Gastroesophageal sphincter (tissue), 4 donors: ENCODE measurements around the gene PLXNA2. TPM values are rescaled to one million over a fixed set of nuclear protein-coding genes. Genes with fewer than 3 reads are reported as not detected.
A peak's percentile ranks its signal among the peaks of the same experiment; 100 is the strongest.

Source experiments
- ATAC-seq: fragments of 150-250 bp; one replicate; pipeline ENCODE4 v1.9.1; 2016; ENCODE audit warnings: mild to moderate bottlenecking, moderate library complexity
- H3K27ac ChIP-seq, 4 donors: fragments of 200-600 bp; sonication (generic) in 3 of 4; 1 replicate in 3 of 4; 2 replicates in 1 of 4; pipeline ENCODE4 v1.5.1; 2016 to 2019
- H3K27me3 ChIP-seq: fragments of 200-600 bp; sonication (generic); one replicate; pipeline ENCODE4 v1.5.1; 2019
- H3K36me3 ChIP-seq, 2 donors: fragments of 200-600 bp; sonication (generic); one replicate each; pipeline ENCODE4 v1.5.1; 2019; ENCODE audit warnings: control low read depth in 1 of 2
- H3K4me1 ChIP-seq, 3 donors: fragments of 200-600 bp; sonication (generic); 1 replicate in 2 of 3; 2 replicates in 1 of 3; pipeline ENCODE4 v1.5.1; 2016 to 2019; ENCODE audit warnings: control low read depth in 2 of 3
- H3K4me3 ChIP-seq, 2 donors: fragments of 200-600 bp; sonication (generic); one replicate each; pipeline ENCODE4 v1.5.1; 2019; ENCODE audit warnings: mild to moderate bottlenecking in 1 of 2, moderate library complexity in 1 of 2
- H3K9me3 ChIP-seq, 3 donors: fragments of 200-600 bp; sonication (generic); one replicate each; pipeline ENCODE4 v1.5.1; 2017 to 2019; ENCODE audit warnings: control low read depth in 2 of 3
- EP300 ChIP-seq: sonication (generic); formaldehyde crosslinking; IDR thresholded peaks from one replicate; pipeline ENCODE4 v1.6.1; 2017; ENCODE audit warnings: antibody characterized with exemption, mild to moderate bottlenecking
- POLR2A ChIP-seq, 2 donors: fragments of 450-650 bp; IDR thresholded peaks; one replicate each; pipeline ENCODE4 v1.6.1; 2017; ENCODE audit warnings: antibody characterized with exemption in 2 of 2, mild to moderate bottlenecking in 2 of 2, moderate library complexity in 1 of 2
- POLR2AphosphoS5 ChIP-seq: sonication (generic); formaldehyde crosslinking; IDR thresholded peaks from one replicate; pipeline ENCODE4 v1.6.1; 2017; ENCODE audit warnings: antibody characterized with exemption
- WGBS, 2 donors: methylation state at CpG; one replicate each; pipeline ENCODE4 v1.1.5; 2018; ENCODE audit warnings: low coverage in 1 of 2; 5-methylcytosine and 5-hydroxymethylcytosine counted together
- total RNA-seq, 4 donors: library from RNA; depleted of rRNA; stranded (reverse); fragments of >200 nt; gene quantifications; one replicate each; pipeline ENCODE4 v1.1.0, GENCODE V29; 2016
- TF ChIP-seq, protein P1 (sequence below), 4 experiments: fragments of 200-600 bp in 2 of 4; fragments of 450-650 bp in 2 of 4; sonication (generic) in 1 of 4; IDR thresholded peaks; one replicate each; pipeline ENCODE4 v1.5.1; 2017 to 2019; ENCODE audit warnings: antibody characterized with exemption in 4 of 4, mild to moderate bottlenecking in 2 of 4, moderate library complexity in 2 of 4

The PLXNA2 gene
- total RNA-seq, 4 donors from 2014 or later = 12.5 to 38.3 (median 32.0) TPM

DNA sequence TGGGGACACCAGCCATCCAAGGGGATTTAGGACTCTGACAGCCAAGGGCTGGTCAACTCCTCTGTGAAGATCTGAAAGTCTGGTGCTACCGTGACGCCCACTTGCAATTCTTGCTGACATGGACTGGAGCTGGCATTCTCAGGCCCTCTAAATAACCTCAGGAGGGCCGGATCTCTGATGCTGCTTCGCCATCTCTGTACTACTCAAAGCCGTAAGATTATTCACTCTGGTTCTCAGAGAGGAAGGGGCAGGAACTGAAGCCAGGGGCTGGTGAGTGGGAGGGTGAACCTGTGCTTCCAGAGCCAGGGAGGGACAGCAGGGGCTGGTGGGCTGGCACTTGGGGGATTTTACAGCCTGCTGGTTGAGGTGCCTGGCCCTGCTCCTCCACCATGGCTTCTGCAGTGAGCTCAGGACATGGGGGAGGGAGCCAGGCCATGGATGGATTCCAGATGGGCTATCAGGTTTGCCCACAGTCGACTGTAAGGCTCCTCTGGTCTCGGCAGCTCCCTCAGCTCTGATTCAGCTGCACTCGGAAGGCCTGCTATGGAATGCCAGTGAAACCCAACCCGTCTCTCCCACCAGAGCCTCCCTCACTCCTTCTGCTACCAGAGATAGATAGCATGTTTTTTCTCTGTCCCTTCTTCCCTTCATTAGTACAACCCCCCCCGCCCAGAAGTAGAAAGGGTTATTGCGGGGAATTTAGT lies 84.5 kb downstream of the PLXNA2 start:
- 64% methylated on average over 5 of the region's 11 CpGs; no CpG with 5 or more reads in 1 of the 2 donors for WGBS, 2 donors
- H3K4me3 ChIP-seq = no peak overlapping the region
- TF ChIP-seq POLR2A (IDR thresholded peaks at IDR 0.05) (no peak), POLR2AphosphoS5 (peak; percentile 38)
- H3K27me3 ChIP-seq = no peaks in the 10 kb centered on the region
- peaks cover 27 to 99% (median 57%) of the 10 kb centered on the region in 3 donors for H3K4me1 ChIP-seq
- H3K36me3 ChIP-seq = no peaks in the 10 kb centered on the region
- peak; percentile 22 for ATAC-seq
- H3K9me3 ChIP-seq = no peaks in the 10 kb centered on the region
- H3K27ac ChIP-seq = peak overlapping the region; percentile 72 to 91 (median 84)

DNA sequence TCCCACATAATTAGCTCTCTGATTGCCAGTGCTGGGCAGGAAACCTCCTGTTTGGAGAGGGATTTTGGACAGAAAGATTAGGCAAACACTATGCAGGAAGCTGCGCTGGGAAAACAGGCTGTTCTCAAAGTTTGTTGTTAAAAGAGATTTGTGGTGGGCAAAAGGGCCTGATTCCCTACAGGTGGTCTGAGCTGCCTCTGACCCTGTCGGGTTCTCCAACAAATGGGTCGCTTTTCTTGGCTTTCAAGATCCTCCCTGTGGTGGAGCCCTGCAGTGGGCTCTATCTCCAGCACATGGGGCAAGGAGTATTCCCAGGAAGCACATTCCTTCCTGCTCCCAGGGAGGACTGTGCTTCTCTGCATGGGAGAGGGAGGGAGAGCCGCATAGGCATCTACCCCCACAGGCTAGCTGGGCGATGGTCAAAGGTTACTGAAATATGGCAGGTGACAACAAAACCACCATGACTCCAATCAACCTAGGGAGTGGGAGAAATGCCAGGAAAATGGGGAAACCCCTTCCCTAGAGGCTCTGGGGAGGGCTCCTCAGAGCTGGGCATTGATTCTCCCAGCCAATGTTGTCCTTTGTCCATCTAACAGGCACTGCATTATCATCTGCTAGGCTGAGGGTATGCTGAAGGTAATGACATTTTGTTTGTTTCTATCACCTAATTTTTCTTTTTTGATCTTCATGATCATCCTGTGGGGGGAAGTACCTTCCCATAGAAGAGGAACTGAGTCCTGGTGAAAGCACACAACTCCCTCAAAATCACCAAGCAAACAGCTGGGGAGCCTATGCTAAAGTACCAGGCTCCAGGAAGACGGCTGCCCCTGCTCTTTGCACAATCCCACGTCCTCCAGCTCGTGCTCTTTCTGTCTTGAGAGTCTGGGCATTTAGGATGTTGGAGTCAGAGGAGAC lies 85.3 kb downstream of the PLXNA2 start:
- 70 to 100% methylated on average over 2 to 4 of the region's 8 CpGs for WGBS, 2 donors
- Histone ChIP-seq H3K4me3 (no peak overlapping the region), H3K9me3 (no peaks in the 10 kb centered on the region), H3K27ac (peak overlapping the region in 3 of 4 donors; percentile 83 to 91 (median 84)), H3K36me3 (no peaks in the 10 kb centered on the region), H3K27me3 (no peaks in the 10 kb centered on the region), H3K4me1 (peaks cover 27 to 100% (median 61%) of the 10 kb centered on the region in 3 donors)
- ATAC-seq = no peak
- TF ChIP-seq POLR2AphosphoS5 (no peak), EP300 (no peak)
- TF ChIP-seq, protein P1, sequence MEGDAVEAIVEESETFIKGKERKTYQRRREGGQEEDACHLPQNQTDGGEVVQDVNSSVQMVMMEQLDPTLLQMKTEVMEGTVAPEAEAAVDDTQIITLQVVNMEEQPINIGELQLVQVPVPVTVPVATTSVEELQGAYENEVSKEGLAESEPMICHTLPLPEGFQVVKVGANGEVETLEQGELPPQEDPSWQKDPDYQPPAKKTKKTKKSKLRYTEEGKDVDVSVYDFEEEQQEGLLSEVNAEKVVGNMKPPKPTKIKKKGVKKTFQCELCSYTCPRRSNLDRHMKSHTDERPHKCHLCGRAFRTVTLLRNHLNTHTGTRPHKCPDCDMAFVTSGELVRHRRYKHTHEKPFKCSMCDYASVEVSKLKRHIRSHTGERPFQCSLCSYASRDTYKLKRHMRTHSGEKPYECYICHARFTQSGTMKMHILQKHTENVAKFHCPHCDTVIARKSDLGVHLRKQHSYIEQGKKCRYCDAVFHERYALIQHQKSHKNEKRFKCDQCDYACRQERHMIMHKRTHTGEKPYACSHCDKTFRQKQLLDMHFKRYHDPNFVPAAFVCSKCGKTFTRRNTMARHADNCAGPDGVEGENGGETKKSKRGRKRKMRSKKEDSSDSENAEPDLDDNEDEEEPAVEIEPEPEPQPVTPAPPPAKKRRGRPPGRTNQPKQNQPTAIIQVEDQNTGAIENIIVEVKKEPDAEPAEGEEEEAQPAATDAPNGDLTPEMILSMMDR (IDR thresholded peaks at IDR 0.05) = no peak

DNA sequence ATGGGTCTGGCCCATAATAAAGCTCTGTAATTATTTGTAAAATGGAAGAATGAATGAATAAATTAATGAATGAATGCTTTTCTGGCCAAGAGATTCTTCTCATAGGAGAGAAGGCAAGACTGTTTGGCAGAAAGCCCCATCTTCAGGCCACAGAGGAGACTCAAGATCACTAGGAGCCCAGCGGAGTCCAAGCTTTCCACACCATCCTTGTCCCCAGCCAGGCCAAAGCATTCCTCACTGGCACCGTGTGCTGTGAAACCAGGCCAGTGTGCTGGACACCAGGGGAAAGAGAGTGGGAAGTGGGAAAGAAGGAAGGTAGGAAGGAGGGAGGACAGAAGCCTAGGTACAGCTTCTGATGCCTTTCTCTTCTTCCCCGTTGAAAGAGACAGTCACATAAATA lies 86.4 kb downstream of the PLXNA2 start:
- TF ChIP-seq EP300 (no peak), POLR2A (IDR thresholded peaks at IDR 0.05) (no peak), POLR2AphosphoS5 (no peak)
- TF ChIP-seq, protein P1 (IDR thresholded peaks at IDR 0.05) = no peak
- no peaks in the 10 kb centered on the region for H3K27me3 ChIP-seq
- no peaks in the 10 kb centered on the region for H3K9me3 ChIP-seq
- 41 to 73% methylated on average over 2 to 3 of the region's 3 CpGs for WGBS, 2 donors
- H3K36me3 ChIP-seq = no peaks in the 10 kb centered on the region
- peaks cover 25 to 100% (median 62%) of the 10 kb centered on the region in 3 donors for H3K4me1 ChIP-seq
- peak; percentile 20 for ATAC-seq
- peak overlapping the region in 3 of 4 donors; percentile 15 to 84 (median 83) for H3K27ac ChIP-seq
- no peak overlapping the region for H3K4me3 ChIP-seq

DNA sequence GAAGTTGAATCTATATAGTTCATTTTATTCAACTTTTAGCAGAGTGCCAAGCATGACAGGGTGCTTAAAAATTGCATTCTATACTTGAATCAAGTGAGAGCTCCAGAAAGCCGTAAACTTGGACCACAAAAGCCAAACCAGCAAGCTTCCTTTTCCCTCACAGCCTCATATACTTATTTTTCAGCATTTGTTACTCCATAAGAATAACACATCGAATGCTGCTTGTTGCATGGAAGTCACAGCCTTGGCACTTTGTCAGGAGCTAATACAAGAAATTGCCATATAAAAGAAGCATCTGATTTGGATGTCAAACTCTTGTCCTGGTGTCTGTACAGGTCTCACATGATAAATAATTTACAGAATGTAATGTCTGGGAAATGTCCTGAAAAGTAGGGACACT lies 87.4 kb downstream of the PLXNA2 start:
- H3K4me3 ChIP-seq = no peak overlapping the region
- H3K27ac ChIP-seq = no peak overlapping the region
- H3K9me3 ChIP-seq = no peaks in the 10 kb centered on the region
- no peaks in the 10 kb centered on the region for H3K27me3 ChIP-seq
- TF ChIP-seq, protein P1 (IDR thresholded peaks at IDR 0.05) = no peak
- TF ChIP-seq EP300 (no peak), POLR2A (IDR thresholded peaks at IDR 0.05) (no peak), POLR2AphosphoS5 (no peak)
- H3K4me1 ChIP-seq = peaks cover 18 to 98% (median 53%) of the 10 kb centered on the region in 3 donors
- ATAC-seq = no peak
- WGBS, 2 donors = 50 to 80% methylated on average over 1 to 2 of the region's 2 CpGs
- no peaks in the 10 kb centered on the region for H3K36me3 ChIP-seq

DNA sequence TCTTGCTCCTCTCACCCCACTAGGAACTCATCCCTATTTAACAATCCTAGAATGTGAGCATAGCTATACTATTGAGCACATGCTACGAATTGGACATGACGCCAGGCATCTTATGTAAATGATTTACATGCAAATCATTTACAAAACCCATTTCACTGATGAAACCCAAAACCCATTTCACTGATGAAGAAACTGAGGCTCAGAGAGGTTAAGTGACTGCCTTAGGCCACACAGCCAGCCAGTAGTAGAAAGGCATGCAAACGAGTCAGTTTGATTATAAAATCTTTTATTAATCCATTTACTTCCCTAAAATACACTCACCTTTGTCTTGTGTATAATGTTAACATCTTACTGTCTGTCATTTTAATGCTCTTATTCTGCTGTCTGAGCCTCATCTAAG lies 87.9 kb downstream of the PLXNA2 start:
- Histone ChIP-seq H3K4me3 (no peak overlapping the region), H3K27ac (no peak overlapping the region), H3K4me1 (peaks cover 16 to 98% (median 49%) of the 10 kb centered on the region in 3 donors), H3K36me3 (no peaks in the 10 kb centered on the region), H3K27me3 (no peaks in the 10 kb centered on the region), H3K9me3 (no peaks in the 10 kb centered on the region)
- no peak for ATAC-seq
- 76 to 80% methylated on average over 3 of the region's 3 CpGs for WGBS, 2 donors
- TF ChIP-seq, protein P1 (IDR thresholded peaks at IDR 0.05) = no peak
- TF ChIP-seq POLR2A (IDR thresholded peaks at IDR 0.05) (no peak), POLR2AphosphoS5 (no peak), EP300 (no peak)
